ENCODE measurements around the gene OTUD3. TPM values are rescaled to one million over a fixed set of nuclear protein-coding genes. Genes with fewer than 3 reads are reported as not detected.

OTUD3 gene
- total and polyA plus RNA-seq, 12 donors: 1.2 to 5.7 (median 3.9) TPM

DNA sequence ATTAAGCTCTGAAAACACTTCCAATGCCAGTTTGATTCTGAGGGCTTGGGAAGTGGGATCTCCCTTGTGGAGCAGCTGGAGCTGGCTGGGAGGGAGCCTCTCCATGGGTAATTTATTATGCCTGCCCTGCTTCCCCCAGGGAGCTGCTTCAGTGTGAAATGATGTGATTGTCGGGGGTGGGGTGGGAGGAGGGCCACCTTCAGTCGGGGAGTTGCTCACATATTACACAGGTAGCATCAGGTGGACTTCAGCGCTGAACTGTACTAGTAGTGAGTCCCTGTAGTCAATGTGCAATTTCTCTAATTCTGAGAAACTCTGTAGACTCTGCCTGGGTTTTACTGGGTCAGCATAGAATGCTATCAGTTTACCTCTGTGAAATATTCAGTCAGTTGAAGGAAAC is 28.5 kb downstream of the OTUD3 start:
- 93 to 94% methylated on average over 3 of the region's 3 CpGs for WGBS, 2 donors
- H3K36me3 ChIP-seq: peaks cover 0 to 97% (median 22%) of the 10 kb centered on the region in 9 donors
- H3K9me3 ChIP-seq: no peaks in the 10 kb centered on the region
- no peak for DNase-seq
- no peak overlapping the region for H3K4me3 ChIP-seq
- TF ChIP-seq, protein P1, sequence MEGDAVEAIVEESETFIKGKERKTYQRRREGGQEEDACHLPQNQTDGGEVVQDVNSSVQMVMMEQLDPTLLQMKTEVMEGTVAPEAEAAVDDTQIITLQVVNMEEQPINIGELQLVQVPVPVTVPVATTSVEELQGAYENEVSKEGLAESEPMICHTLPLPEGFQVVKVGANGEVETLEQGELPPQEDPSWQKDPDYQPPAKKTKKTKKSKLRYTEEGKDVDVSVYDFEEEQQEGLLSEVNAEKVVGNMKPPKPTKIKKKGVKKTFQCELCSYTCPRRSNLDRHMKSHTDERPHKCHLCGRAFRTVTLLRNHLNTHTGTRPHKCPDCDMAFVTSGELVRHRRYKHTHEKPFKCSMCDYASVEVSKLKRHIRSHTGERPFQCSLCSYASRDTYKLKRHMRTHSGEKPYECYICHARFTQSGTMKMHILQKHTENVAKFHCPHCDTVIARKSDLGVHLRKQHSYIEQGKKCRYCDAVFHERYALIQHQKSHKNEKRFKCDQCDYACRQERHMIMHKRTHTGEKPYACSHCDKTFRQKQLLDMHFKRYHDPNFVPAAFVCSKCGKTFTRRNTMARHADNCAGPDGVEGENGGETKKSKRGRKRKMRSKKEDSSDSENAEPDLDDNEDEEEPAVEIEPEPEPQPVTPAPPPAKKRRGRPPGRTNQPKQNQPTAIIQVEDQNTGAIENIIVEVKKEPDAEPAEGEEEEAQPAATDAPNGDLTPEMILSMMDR (IDR thresholded peaks at IDR 0.05): no peak
- no peaks in the 10 kb centered on the region for H3K4me1 ChIP-seq
- no peak overlapping the region for H3K27ac ChIP-seq
- no peak for ATAC-seq
- H3K27me3 ChIP-seq: no peaks in the 10 kb centered on the region
- intact Hi-C loops (cut with DNase I): no loop called here

DNA sequence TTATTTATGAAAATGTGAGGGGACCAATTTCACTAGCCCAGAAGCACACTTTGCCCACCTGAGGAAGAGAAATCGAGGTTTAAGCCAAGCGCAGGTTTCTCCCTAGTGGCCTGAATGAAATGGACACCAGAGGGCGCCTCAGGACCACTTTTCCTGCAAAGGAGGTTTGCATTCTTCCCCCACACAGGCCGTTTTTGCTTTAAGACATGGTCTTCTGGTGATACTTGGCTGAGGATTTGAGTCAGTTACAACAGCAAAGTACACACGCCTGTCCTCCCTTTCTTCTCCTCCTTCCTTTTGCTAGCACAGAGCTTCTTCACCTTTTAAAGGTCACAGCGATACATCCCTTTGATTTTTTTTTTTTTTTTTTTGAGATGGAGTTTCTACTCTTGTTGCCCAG is 35.9 kb downstream of the OTUD3 start:
- intact Hi-C loops (cut with DNase I): loop anchor here (1.0 to 5.0 kb wide), 10 partner anchors 49 to 577 kb away; no protein-coding TSS in a partner anchor
- Histone ChIP-seq H3K27me3 (peaks cover 0 to 8% (median 0%) of the 10 kb centered on the region in 7 donors), H3K27ac (peak overlapping the region in 1 of 10 donors; percentile 17), H3K9me3 (no peaks in the 10 kb centered on the region), H3K4me3 (no peak overlapping the region), H3K4me1 (peaks cover 0 to 10% (median 0%) of the 10 kb centered on the region in 9 donors), H3K36me3 (peaks cover 0 to 23% (median 5%) of the 10 kb centered on the region in 9 donors)
- WGBS, 2 donors: 10 to 12% methylated on average over 6 of the region's 6 CpGs
- peak; percentile 75 to 80 for DNase-seq
- peak; percentile 49 to 87 (median 82) for ATAC-seq
- TF ChIP-seq, protein P1 (IDR thresholded peaks at IDR 0.05): peak; percentile 80 to 92 (median 90)

DNA sequence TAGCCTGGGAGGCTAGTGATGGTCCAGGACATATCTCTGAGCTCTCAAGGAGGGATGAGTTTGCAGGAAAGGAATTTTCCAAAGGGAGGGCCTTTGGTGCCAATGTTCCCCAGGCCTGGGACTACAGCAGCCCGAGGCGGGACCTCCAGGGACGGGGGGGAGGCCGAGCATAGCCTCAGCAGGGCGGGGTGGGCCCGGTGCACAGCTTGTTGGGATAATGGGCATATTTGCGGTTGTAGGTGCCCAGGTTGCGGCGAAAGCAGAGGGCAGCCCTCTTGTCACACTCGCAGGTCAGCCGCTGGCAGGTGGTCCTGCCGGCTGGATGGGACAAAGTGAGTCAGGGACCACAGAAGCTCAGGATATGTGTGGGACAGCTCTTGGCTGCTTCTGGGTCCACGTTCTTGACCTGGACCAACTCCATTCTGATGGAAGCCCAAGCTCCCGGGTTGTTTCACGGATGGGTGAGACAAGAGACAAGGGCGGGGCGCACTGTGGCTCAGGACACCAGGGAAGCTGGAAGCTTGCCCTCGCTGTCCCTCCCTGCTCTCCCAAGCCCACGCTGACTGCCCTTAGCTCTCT is 38.0 kb downstream of the OTUD3 start:
- H3K4me1 ChIP-seq: peaks cover 0 to 10% (median 0%) of the 10 kb centered on the region in 9 donors
- intact Hi-C loops (cut with DNase I): loop anchor here in 4 of 10 donors (5.0 to 10.0 kb wide), 3 partner anchors 282 to 575 kb away; no protein-coding TSS in a partner anchor
- peaks cover 0 to 3% (median 0%) of the 10 kb centered on the region in 9 donors for H3K36me3 ChIP-seq
- TF ChIP-seq, protein P1 (IDR thresholded peaks at IDR 0.05): no peak
- no peaks in the 10 kb centered on the region for H3K9me3 ChIP-seq
- peaks cover 0 to 17% (median 0%) of the 10 kb centered on the region in 7 donors for H3K27me3 ChIP-seq
- ATAC-seq (no peak), DNase-seq (no peak)
- no peak overlapping the region for H3K4me3 ChIP-seq
- whole genome bisulfite sequencing, 2 donors: 89 to 91% methylated on average over 19 of the region's 19 CpGs
- H3K27ac ChIP-seq: no peak overlapping the region

DNA sequence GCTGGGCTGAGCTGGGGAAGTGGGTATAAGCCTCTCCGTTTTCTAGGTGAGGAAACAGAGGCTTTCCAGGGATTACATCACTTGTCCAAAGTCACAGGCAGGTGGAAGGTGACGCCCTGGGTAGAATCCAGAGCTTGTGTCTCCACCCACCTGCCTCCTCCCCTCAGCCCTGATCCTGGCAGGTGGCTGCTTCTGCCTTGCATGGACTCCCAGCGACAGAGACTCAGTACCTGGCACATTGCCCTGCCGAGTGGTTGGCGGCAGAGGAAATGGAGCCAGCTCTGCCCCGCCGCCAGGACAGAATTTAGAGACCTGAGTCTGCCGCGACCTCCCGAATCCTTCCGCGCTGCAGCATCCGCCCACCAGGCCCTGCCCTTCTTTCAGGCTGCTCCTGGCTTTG is 39.1 kb downstream of the OTUD3 start:
- peaks cover 0 to 17% (median 0%) of the 10 kb centered on the region in 7 donors for H3K27me3 ChIP-seq
- H3K27ac ChIP-seq: no peak overlapping the region
- H3K9me3 ChIP-seq: no peaks in the 10 kb centered on the region
- no peak overlapping the region for H3K4me3 ChIP-seq
- DNase-seq (no peak), ATAC-seq (no peak)
- TF ChIP-seq, protein P1 (IDR thresholded peaks at IDR 0.05): no peak
- H3K36me3 ChIP-seq: no peaks in the 10 kb centered on the region
- WGBS, 2 donors: 81 to 90% methylated on average over 13 of the region's 13 CpGs
- H3K4me1 ChIP-seq: peaks cover 0 to 10% (median 0%) of the 10 kb centered on the region in 9 donors
- intact Hi-C loops (cut with DNase I): loop anchor here in 4 of 10 donors (5.0 to 10.0 kb wide), 3 partner anchors 281 to 573 kb away; no protein-coding TSS in a partner anchor
